AG10803 (cell line): Measurements from ENCODE around the gene FAM200A.

Experiments used
- DNase-seq: peaks from one replicate; pipeline ENCODE4 v3.0.0; 2010; ENCODE audit warnings: low read depth
- H3K4me3 ChIP-seq: 2 replicates; pipeline ENCODE4 v1.5.1; 2011; ENCODE audit warnings: mild to moderate bottlenecking, low read length, control low read depth
- TF ChIP-seq, protein P1 (sequence below): conservative IDR thresholded peaks from 2 replicates; pipeline ENCODE4 v1.5.1; 2011; ENCODE audit warnings: mild to moderate bottlenecking, low read length, control low read depth, inconsistent platforms

FAM200A gene

DNA sequence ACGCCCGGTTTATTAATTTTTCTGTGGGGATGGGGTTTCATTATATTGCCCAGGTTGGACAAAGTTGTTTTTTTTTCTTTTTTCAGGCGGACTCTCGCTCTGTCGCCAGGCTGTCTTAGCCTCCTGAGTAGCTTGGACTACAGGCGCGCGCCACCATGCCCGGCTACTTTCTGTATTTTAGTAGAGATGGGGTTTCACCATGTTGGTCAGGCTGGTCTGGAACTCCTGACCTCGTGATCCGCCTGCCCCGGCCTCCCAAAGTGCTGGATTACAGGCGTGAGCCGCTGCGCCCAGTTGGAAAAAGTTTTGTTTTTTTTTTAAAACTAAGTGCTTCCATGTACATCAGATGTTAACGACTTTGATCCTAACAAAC, 51.3 kb downstream of the FAM200A start:
- DNase-seq: no peak
- TF ChIP-seq, protein P1, sequence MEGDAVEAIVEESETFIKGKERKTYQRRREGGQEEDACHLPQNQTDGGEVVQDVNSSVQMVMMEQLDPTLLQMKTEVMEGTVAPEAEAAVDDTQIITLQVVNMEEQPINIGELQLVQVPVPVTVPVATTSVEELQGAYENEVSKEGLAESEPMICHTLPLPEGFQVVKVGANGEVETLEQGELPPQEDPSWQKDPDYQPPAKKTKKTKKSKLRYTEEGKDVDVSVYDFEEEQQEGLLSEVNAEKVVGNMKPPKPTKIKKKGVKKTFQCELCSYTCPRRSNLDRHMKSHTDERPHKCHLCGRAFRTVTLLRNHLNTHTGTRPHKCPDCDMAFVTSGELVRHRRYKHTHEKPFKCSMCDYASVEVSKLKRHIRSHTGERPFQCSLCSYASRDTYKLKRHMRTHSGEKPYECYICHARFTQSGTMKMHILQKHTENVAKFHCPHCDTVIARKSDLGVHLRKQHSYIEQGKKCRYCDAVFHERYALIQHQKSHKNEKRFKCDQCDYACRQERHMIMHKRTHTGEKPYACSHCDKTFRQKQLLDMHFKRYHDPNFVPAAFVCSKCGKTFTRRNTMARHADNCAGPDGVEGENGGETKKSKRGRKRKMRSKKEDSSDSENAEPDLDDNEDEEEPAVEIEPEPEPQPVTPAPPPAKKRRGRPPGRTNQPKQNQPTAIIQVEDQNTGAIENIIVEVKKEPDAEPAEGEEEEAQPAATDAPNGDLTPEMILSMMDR: no peak
- H3K4me3 ChIP-seq: peak overlapping the region; percentile 78

DNA sequence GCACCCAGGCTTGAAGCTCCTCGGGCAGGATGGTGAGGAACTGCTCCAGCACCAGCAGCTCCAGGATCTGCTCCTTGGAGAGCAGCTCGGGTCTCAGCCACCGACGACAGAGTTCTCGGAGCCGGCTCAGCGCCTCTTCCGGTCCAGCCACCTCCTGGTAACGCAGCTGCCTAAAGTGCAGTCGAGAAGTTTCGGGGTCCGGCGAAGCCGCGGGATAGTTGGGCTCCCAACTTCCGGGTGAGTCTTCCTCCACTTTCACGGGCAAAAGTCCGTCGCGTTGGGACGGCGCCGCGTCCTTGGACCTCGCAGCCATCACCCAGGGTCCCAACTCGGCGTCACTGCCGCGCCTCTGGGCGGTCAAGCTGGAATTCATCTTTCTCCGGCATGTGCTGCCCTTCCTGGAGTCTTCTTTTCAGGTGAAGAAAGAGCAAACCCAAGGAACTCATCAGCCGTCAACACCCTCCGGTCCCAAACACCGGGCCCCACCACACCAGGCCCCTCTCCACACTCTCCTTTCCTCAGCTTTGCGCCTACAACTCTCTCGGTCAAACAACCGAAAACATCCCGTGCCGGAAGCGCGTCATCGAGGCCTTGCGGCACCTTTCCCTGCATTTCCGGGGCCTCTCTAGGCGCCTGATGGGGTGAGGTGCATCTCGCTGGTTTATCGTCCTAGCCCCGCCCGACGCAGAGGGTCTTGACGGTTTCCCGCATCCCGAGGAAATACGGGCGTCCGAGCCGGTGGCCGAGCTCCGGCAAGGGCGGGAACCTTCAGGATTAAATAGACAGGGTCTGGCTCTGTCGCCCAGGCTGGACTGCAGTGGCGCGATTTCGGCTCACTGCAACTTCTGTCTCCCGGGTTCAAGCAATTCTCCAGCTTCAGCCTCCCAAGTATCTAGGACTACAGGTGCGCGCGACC, 51.9 kb downstream of the FAM200A start, which contains the start of gene ZNF394:
Gene ZNF394, minus strand, starts transcription at position 561 of the 916 bp plus-strand sequence. Its CDS starts 188 bp downstream, at position 373.
- TF ChIP-seq, protein P1: no peak; the same call in 1 of the 2 replicates
- peak; percentile 89 for DNase-seq
- H3K4me3 ChIP-seq: peak within 1 kb of the TSS; percentile 78

DNA sequence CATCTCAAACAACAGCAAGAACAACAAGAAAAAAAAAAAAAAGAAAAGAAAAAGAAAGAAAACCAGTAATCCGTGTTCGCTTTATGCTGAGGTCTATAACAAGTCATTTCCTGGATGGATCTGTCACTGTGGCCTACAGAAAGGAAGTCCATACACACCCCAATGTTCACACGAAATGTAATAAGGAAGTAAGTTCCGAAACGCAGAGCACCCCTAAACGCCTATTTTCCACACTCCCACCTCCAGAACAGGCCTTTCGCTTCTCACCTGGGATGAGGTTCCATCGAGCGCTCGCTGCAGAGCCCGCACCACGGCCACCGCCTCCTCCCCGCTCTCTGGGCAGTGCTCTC, 52.6 kb downstream of the FAM200A start:
- DNase-seq: peak; percentile 16

DNA sequence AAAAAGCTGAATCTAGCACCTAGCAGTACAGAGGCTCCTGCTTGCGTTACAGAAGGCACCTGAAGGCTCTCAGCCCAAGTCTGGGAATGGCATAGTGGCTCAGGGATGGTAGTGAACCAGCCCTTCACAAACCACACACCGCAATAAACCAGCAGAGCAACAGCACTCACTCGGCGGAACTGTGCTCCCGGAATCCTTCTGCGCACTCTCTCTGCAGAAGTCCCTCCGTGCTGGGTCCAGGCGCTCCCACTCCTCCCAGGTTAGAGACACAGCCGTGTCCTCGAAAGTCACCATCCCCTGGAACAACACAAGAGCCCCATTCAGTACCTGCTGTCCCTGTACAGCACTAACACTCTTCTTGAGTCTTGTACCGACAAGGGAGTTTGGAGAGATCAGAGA, 53.4 kb downstream of the FAM200A start:
- no peak for DNase-seq
- peak overlapping the region; percentile 78 for H3K4me3 ChIP-seq
- TF ChIP-seq, protein P1: no peak

More for the DNA sequence above, 52.6 kb downstream of the FAM200A start:
- peak overlapping the region; percentile 78 for H3K4me3 ChIP-seq
- TF ChIP-seq, protein P1: no peak

DNA sequence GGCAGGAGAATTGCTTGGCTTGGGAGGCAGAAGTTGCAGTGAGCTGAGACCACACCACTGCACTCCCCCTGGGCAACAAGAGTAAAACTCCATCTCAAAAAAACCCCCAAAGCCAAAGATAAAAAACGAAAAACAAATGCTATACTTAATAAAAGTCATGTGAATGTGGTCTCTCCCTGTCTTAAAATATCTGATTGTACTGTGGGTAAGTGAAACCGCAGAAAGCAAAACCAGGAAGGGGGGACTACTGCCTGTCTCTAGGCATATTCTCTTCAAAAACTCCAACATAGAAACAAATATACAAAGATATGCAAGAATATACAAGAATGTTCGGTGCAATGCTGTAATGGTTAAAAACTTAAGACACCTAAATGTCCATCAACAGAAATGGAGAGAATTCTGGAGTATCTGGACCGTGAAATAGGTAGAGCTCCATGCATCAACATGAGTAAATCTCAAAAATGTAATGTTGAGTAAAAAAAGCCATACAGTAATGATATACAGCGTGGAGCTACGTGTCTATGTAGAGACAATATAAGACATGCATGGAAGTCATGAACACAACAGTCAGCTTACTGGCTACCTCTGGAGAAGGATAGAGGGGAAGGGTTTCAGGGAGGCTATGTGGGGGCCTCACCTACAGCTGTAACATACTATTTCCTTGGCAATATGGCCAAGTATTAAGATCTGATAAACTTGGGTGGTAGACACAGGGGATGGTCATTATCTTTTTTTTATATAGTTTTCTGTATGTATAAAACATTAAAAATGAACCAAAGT, 54.0 kb downstream of the FAM200A start:
- no peak for DNase-seq
- peak overlapping the region; percentile 78 for H3K4me3 ChIP-seq
- TF ChIP-seq, protein P1: no peak
